ENCODE measurements around the gene IL9R. TPM values are rescaled to one million over a fixed set of nuclear protein-coding genes. Genes with fewer than 3 reads are reported as not detected.
"Not testable (repeated sequence)": the region's sequence is repeated elsewhere in the genome, so short reads cannot be mapped to it uniquely, and the experiment has no call there.

The IL9R gene
- total RNA-seq, 3 donors from 2014 or later (not counting 1 experiment from before 2014, with no cell fraction given): 1.6 to 3.4 (median 1.9) TPM

- Histone ChIP-seq H3K27ac (ENCODE audit: low read length) (no peak overlapping the region), H3K9me3 (ENCODE audit: control insufficient read depth, insufficient read depth, low read length) (no peaks in the 10 kb centered on the region), H3K4me1 (ENCODE audit: control insufficient read depth, insufficient read depth, low read length) (no peaks in the 10 kb centered on the region), H3K4me3 (ENCODE audit: low read length) (no peak overlapping the region), H3K36me3 (ENCODE audit: control insufficient read depth, insufficient read depth, low read length) (no peaks in the 10 kb centered on the region), H3K27me3 (ENCODE audit: control insufficient read depth, insufficient read depth, low read length) (no peaks in the 10 kb centered on the region)
- ATAC-seq: no peak
- no peak for DNase-seq
- 57% methylated on average over 3 of the region's 3 CpGs for whole genome bisulfite sequencing (ENCODE audit: insufficient coverage)
- TF ChIP-seq CTCF (IDR thresholded peaks at IDR 0.05): no peak
- no peak overlapping the region for H3K27ac Mint-ChIP-seq
- peaks cover 6 to 50% of the 10 kb centered on the region in 2 donors for H3K27me3 Mint-ChIP-seq (ENCODE audit: low read depth in 2 of 2)
- peaks cover 4 to 16% of the 10 kb centered on the region in 2 donors for H3K9me3 Mint-ChIP-seq
- H3K4me1 Mint-ChIP-seq: peaks cover 0 to 4% of the 10 kb centered on the region in 2 donors
- no peak overlapping the region for H3K4me3 Mint-ChIP-seq
- intact Hi-C loops (cut with micrococcal nuclease): no loop called here
- no peaks in the 10 kb centered on the region for H3K36me3 Mint-ChIP-seq
Observed at GRCh38 chrX:155967653-155968325, 29.7 kb upstream of the IL9R start.

- DNase-seq (no peak), ATAC-seq (no peak)
- no peaks in the 10 kb centered on the region for H3K27me3 ChIP-seq (ENCODE audit: control insufficient read depth, insufficient read depth, low read length)
- Mint-ChIP-seq H3K4me3 (no peak overlapping the region), H3K4me1 (peaks cover 0 to 4% of the 10 kb centered on the region in 2 donors), H3K27me3 (ENCODE audit: low read depth in 2 of 2) (peaks cover 6 to 50% of the 10 kb centered on the region in 2 donors), H3K9me3 (peaks cover 4 to 16% of the 10 kb centered on the region in 2 donors), H3K27ac (no peak overlapping the region), H3K36me3 (no peaks in the 10 kb centered on the region)
- H3K4me1 ChIP-seq (ENCODE audit: control insufficient read depth, insufficient read depth, low read length): no peaks in the 10 kb centered on the region
- H3K36me3 ChIP-seq (ENCODE audit: control insufficient read depth, insufficient read depth, low read length): no peaks in the 10 kb centered on the region
- intact Hi-C loops (cut with micrococcal nuclease): no loop called here
- H3K9me3 ChIP-seq (ENCODE audit: control insufficient read depth, insufficient read depth, low read length): no peaks in the 10 kb centered on the region
- TF ChIP-seq CTCF (IDR thresholded peaks at IDR 0.05): no peak
- no peak overlapping the region for H3K4me3 ChIP-seq (ENCODE audit: low read length)
- 33% methylated on average over 1 of the region's 1 CpG for WGBS (ENCODE audit: insufficient coverage)
- H3K27ac ChIP-seq (ENCODE audit: low read length): no peak overlapping the region
Observed at GRCh38 chrX:155968326-155968661, 29.2 kb upstream of the IL9R start.

- no peak for TF ChIP-seq CTCF (IDR thresholded peaks at IDR 0.05)
- H3K4me1 Mint-ChIP-seq: peaks cover 0 to 4% of the 10 kb centered on the region in 2 donors
- peaks cover 6 to 45% of the 10 kb centered on the region in 2 donors for H3K27me3 Mint-ChIP-seq (ENCODE audit: low read depth in 2 of 2)
- no peaks in the 10 kb centered on the region for H3K36me3 ChIP-seq (ENCODE audit: control insufficient read depth, insufficient read depth, low read length)
- intact Hi-C loops (cut with micrococcal nuclease): no loop called here
- H3K9me3 Mint-ChIP-seq: peaks cover 3 to 14% of the 10 kb centered on the region in 2 donors
- H3K4me1 ChIP-seq (ENCODE audit: control insufficient read depth, insufficient read depth, low read length): no peaks in the 10 kb centered on the region
- H3K4me3 ChIP-seq (ENCODE audit: low read length): no peak overlapping the region
- H3K27me3 ChIP-seq (ENCODE audit: control insufficient read depth, insufficient read depth, low read length): no peaks in the 10 kb centered on the region
- H3K36me3 Mint-ChIP-seq: no peaks in the 10 kb centered on the region
- no peak overlapping the region for H3K27ac Mint-ChIP-seq
- H3K4me3 Mint-ChIP-seq: no peak overlapping the region
- WGBS (ENCODE audit: insufficient coverage): 2% methylated on average over 4 of the region's 5 CpGs
- H3K9me3 ChIP-seq (ENCODE audit: control insufficient read depth, insufficient read depth, low read length): no peaks in the 10 kb centered on the region
- no peak for DNase-seq
- H3K27ac ChIP-seq (ENCODE audit: low read length): no peak overlapping the region
- no peak for ATAC-seq
Observed at GRCh38 chrX:155968791-155969190, 28.7 kb upstream of the IL9R start.

- H3K9me3 ChIP-seq (ENCODE audit: control insufficient read depth, insufficient read depth, low read length); ATAC-seq; H3K36me3 ChIP-seq (ENCODE audit: control insufficient read depth, insufficient read depth, low read length); H3K4me3 Mint-ChIP-seq; intact Hi-C loops (cut with micrococcal nuclease); H3K9me3 Mint-ChIP-seq; H3K4me1 ChIP-seq (ENCODE audit: control insufficient read depth, insufficient read depth, low read length); H3K36me3 Mint-ChIP-seq; DNase-seq; H3K4me3 ChIP-seq (ENCODE audit: low read length); H3K27ac ChIP-seq (ENCODE audit: low read length); H3K4me1 Mint-ChIP-seq; H3K27ac Mint-ChIP-seq; H3K27me3 ChIP-seq (ENCODE audit: control insufficient read depth, insufficient read depth, low read length): not testable (repeated sequence)
- H3K27me3 Mint-ChIP-seq (ENCODE audit: low read depth in 2 of 2): peaks cover 6 to 41% of the 10 kb centered on the region in 2 donors
- no CpG with 5 or more reads among the region's 5 CpGs for WGBS (ENCODE audit: insufficient coverage)
Observed at GRCh38 chrX:155971658-155972057, 25.8 kb upstream of the IL9R start.

GRCh38 chrX:155972241-155972640 lies 25.3 kb upstream of the IL9R start:
- H3K27me3 Mint-ChIP-seq (ENCODE audit: low read depth in 2 of 2): peaks cover 6 to 37% of the 10 kb centered on the region in 2 donors
- H3K4me1 Mint-ChIP-seq; H3K27ac ChIP-seq (ENCODE audit: low read length); H3K4me3 Mint-ChIP-seq; H3K4me3 ChIP-seq (ENCODE audit: low read length); H3K36me3 Mint-ChIP-seq; H3K4me1 ChIP-seq (ENCODE audit: control insufficient read depth, insufficient read depth, low read length); DNase-seq; ATAC-seq; H3K9me3 Mint-ChIP-seq; H3K36me3 ChIP-seq (ENCODE audit: control insufficient read depth, insufficient read depth, low read length); H3K27me3 ChIP-seq (ENCODE audit: control insufficient read depth, insufficient read depth, low read length); H3K9me3 ChIP-seq (ENCODE audit: control insufficient read depth, insufficient read depth, low read length); H3K27ac Mint-ChIP-seq; intact Hi-C loops (cut with micrococcal nuclease): not testable (repeated sequence)
- 87% methylated on average over 5 of the region's 7 CpGs for WGBS (ENCODE audit: insufficient coverage)

Data from natural killer cell (primary cell).